WERI-Rb-1 (cell line): ENCODE data around the gene ARHGAP29.

Source experiments
- DNase-seq: peaks from one replicate; pipeline ENCODE4 v3.0.0-alpha.2; 2020
- H3K27ac ChIP-seq: fragments of 250-450 bp; sonication (Bioruptor Pico); 2 replicates; pipeline ENCODE4 v1.5.1; 2020; ENCODE audit warnings: mild to moderate bottlenecking, moderate library complexity
- H3K27me3 ChIP-seq: fragments of 250-450 bp; sonication (Bioruptor Pico); 2 replicates; pipeline ENCODE4 v1.5.1; 2021; ENCODE audit warnings: mild to moderate bottlenecking, low read depth, moderate library complexity; ENCODE audit not compliant: insufficient read depth, severe bottlenecking
- H3K36me3 ChIP-seq: fragments of 250-450 bp; sonication (Bioruptor Pico); 2 replicates; pipeline ENCODE4 v1.5.1; 2020; ENCODE audit warnings: mild to moderate bottlenecking, moderate library complexity
- H3K4me3 ChIP-seq: 2 replicates; pipeline ENCODE4 v1.5.1; 2011; ENCODE audit warnings: low read depth, mild to moderate bottlenecking, control low read depth, low read length
- H3K9me3 ChIP-seq: fragments of 250-450 bp; sonication (Bioruptor Pico); 2 replicates; pipeline ENCODE4 v1.5.1; 2021; ENCODE audit warnings: mild to moderate bottlenecking, moderate library complexity; ENCODE audit not compliant: severe bottlenecking
- TF ChIP-seq, protein P1 (sequence below): IDR thresholded peaks from 2 replicates; pipeline ENCODE4 v1.5.1; 2011; ENCODE audit warnings: low read depth, mild to moderate bottlenecking, control low read depth, inconsistent platforms, low read length

The ARHGAP29 gene

DNA sequence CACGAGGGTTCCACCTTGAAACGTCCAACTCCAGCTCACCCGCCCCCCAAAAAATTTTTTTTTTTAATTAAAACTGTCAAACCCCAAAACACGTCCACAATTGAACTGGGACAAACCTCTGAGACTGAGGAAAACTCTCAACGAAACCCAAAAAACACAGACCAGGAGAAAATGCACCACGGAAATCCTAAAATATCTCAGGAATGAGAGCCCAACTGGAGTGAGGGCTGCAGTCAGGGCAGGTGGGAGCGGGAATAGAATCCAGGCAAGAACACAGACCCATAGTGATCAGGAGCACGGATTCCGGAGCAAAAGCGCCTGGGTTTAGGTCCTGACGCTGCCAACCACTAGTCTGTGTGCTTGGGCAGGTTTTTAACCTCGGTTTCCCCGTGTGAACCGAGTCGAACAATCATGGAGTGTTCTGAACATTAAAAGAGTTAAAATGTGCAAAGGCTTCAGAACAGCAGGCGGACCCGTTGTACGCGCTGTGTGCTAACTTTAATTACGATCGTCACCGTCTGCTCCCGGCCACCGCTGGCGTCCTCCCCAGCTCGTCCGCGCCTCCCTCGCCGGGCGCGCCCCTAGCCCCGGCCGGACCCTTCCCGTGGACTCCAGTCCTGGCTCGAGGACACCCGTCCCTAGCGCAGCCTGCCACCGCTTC is 624 bp downstream of the ARHGAP29 start:
- H3K4me3 ChIP-seq, result peak overlapping the region; percentile 79
- H3K27me3 ChIP-seq, result no peaks in the 10 kb centered on the region
- H3K9me3 ChIP-seq, result no peaks in the 10 kb centered on the region
- TF ChIP-seq, protein P1, sequence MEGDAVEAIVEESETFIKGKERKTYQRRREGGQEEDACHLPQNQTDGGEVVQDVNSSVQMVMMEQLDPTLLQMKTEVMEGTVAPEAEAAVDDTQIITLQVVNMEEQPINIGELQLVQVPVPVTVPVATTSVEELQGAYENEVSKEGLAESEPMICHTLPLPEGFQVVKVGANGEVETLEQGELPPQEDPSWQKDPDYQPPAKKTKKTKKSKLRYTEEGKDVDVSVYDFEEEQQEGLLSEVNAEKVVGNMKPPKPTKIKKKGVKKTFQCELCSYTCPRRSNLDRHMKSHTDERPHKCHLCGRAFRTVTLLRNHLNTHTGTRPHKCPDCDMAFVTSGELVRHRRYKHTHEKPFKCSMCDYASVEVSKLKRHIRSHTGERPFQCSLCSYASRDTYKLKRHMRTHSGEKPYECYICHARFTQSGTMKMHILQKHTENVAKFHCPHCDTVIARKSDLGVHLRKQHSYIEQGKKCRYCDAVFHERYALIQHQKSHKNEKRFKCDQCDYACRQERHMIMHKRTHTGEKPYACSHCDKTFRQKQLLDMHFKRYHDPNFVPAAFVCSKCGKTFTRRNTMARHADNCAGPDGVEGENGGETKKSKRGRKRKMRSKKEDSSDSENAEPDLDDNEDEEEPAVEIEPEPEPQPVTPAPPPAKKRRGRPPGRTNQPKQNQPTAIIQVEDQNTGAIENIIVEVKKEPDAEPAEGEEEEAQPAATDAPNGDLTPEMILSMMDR, result no peak
- H3K36me3 ChIP-seq, result no peaks in the 10 kb centered on the region
- H3K27ac ChIP-seq, result no peak overlapping the region; the same call in 1 of the 2 replicates
- peak; percentile 34 for DNase-seq

DNA sequence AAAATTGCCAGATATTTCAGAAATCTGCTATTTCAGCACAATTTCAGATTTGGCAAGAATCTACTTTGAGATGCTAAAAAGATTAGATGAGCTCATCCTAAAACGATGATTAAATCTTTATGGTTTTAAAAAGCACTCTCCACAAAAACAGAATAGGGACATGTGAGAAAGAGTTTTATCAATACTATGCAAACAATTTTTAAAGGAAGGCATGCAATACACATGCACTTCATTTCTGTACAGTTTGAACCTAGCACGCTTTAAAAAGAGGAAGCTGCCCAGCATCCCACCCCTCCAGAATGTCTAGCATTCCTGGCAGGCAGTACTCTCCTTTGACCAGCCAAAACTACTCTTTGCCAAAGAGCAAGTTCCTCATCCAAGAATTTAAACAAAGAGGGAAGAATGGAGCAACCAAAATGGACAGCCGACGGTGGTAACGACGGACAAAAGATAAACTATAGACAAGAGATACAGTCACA is 1.3 kb downstream of the ARHGAP29 start:
- Histone ChIP-seq H3K27ac (no peak overlapping the region), H3K9me3 (no peaks in the 10 kb centered on the region), H3K36me3 (no peaks in the 10 kb centered on the region), H3K4me3 (no peak overlapping the region), H3K27me3 (no peaks in the 10 kb centered on the region)
- DNase-seq, result no peak
- TF ChIP-seq, protein P1, result no peak

DNA sequence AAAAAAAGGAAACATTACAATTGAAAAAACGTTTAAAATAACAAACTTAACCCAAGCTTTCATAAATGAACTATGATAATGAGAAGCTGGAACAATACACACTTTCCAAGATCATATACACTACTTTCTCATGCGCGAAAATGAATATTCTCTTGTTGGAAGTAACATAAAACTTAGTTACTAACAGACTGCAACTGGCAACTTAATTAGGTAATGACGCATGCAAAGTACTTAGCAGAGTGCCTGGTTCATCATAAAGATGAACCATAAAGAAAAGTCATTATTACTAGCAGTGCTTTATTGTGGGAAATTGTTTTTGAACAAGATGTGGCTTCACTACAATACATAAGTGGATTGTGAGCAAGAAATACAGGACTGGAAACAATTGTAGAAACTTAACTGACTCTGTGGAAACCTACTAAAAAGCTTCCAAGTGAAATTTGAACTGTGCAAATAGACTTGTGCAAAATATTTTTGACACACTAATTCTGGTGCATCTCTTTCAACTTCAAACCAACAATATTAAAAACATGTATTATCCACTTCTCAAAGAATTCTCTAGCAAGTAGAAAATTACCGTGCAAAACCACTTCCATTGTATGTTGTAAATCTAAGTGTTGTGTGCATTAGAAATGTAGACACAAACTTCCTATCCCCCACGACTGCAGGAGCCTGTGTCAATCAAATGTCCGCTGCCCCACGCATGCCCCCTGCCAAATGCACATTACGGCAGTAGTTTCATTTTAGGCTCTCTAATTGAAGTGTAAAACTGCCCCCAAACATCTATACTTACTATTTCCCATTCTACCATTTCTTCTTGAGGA is 2.0 kb downstream of the ARHGAP29 start:
- Histone ChIP-seq H3K27me3 (no peaks in the 10 kb centered on the region), H3K4me3 (no peak overlapping the region), H3K9me3 (no peaks in the 10 kb centered on the region), H3K36me3 (no peaks in the 10 kb centered on the region), H3K27ac (no peak overlapping the region)
- TF ChIP-seq, protein P1, result no peak
- DNase-seq, result no peak

DNA sequence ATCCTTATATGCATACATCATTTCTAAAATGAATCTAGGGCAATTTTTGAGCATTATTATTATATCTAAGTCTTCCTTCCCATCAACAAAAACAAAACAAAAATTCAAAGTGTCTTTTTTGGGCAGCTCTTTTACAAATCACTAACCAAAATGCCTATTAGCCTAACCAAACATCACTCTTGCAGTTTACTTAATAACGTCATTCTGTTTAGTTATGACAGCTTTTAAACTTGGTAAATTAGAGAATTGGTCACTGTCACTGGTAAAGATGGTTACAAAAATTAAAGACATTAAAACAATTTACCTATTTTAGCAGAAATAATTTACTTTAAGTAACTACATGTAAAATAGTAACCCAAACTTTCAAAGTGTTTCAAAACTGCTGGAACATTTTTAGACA is 2.8 kb downstream of the ARHGAP29 start:
- DNase-seq, result no peak
- Histone ChIP-seq H3K9me3 (no peaks in the 10 kb centered on the region), H3K27ac (no peak overlapping the region), H3K27me3 (no peaks in the 10 kb centered on the region), H3K36me3 (no peaks in the 10 kb centered on the region), H3K4me3 (no peak overlapping the region)
- TF ChIP-seq, protein P1, result no peak

DNA sequence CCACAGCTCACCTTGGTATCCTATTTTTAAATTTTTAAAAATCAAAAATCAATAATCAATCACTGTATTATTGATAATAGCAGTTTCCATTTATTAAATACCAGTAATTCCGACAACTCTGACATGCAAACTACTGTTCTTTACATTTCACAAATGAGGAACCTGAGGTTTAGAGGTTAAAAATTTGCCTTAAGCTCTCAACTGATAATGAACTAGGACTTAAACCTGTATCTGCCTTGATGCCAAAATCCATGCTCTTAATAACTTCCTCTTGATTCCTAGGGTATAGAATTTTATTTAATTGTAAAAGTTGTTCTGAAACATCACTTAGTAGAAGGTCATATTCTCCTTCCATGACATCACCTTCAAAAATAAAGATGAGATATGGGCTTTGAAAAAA is 5.6 kb downstream of the ARHGAP29 start:
- H3K9me3 ChIP-seq, result no peaks in the 10 kb centered on the region
- no peak overlapping the region for H3K27ac ChIP-seq
- DNase-seq, result no peak
- no peaks in the 10 kb centered on the region for H3K36me3 ChIP-seq
- no peaks in the 10 kb centered on the region for H3K27me3 ChIP-seq
- no peak overlapping the region for H3K4me3 ChIP-seq
- TF ChIP-seq, protein P1, result no peak
